H9 (cell line): ENCODE data around the gene BOD1. TPM values are rescaled to one million over a fixed set of nuclear protein-coding genes. Genes with fewer than 3 reads are reported as not detected.

Experiments used
- DNase-seq: peaks from one replicate; pipeline ENCODE4 v3.0.0-alpha.2; 2017
- H2AFZ ChIP-seq: one replicate; pipeline ENCODE4 v1.6.1; 2013; ENCODE audit warnings: mild to moderate bottlenecking, low read length, control low read depth, moderate library complexity
- H2AK5ac ChIP-seq: 2 replicates; pipeline ENCODE4 v1.6.1; 2013; ENCODE audit warnings: low read length, control low read depth, mixed read lengths; ENCODE audit not compliant: insufficient read length
- H2BK120ac ChIP-seq: one replicate; pipeline ENCODE4 v1.6.1; 2013; ENCODE audit warnings: low read depth, mild to moderate bottlenecking, low read length, control low read depth, inconsistent platforms; ENCODE audit not compliant: poor library complexity, severe bottlenecking
- H2BK12ac ChIP-seq: 2 replicates; pipeline ENCODE4 v1.6.1; 2013; ENCODE audit warnings: low read length, control low read depth, mixed read lengths, low read depth; ENCODE audit not compliant: insufficient read length
- H2BK15ac ChIP-seq: 2 replicates; pipeline ENCODE4 v1.6.1; 2013; ENCODE audit warnings: low read depth, low read length, control low read depth
- H2BK20ac ChIP-seq: one replicate; pipeline ENCODE4 v1.6.1; 2013; ENCODE audit warnings: low read depth, mild to moderate bottlenecking, low read length, control low read depth, inconsistent platforms; ENCODE audit not compliant: poor library complexity, severe bottlenecking
- H2BK5ac ChIP-seq: 2 replicates; pipeline ENCODE4 v1.6.1; 2013; ENCODE audit warnings: low read length, control low read depth, mixed read lengths; ENCODE audit not compliant: insufficient read length
- H3K14ac ChIP-seq: 2 replicates; pipeline ENCODE4 v1.6.1; 2013; ENCODE audit warnings: low read length, control low read depth; ENCODE audit not compliant: insufficient read depth
- H3K18ac ChIP-seq: 2 replicates; pipeline ENCODE4 v1.6.1; 2013; ENCODE audit warnings: low read depth, mild to moderate bottlenecking, mixed read lengths, low read length, control low read depth; ENCODE audit not compliant: insufficient read length
- H3K23ac ChIP-seq: 2 replicates; pipeline ENCODE4 v1.6.1; 2013; ENCODE audit warnings: low read length, control low read depth, mixed read lengths, low read depth; ENCODE audit not compliant: insufficient read length
- H3K23me2 ChIP-seq: 2 replicates; pipeline ENCODE4 v1.6.1; 2013; ENCODE audit warnings: low read depth, mild to moderate bottlenecking, mixed read lengths, low read length, control low read depth; ENCODE audit not compliant: insufficient read length, poor library complexity, severe bottlenecking
- H3K27ac ChIP-seq: 2 replicates; pipeline ENCODE4 v1.5.1; 2013; ENCODE audit warnings: low read length, control low read depth, mixed read lengths, low read depth; ENCODE audit not compliant: insufficient read length
- H3K27me3 ChIP-seq: 2 replicates; pipeline ENCODE4 v1.6.1; 2013; ENCODE audit warnings: low read length, control low read depth, inconsistent platforms; ENCODE audit not compliant: insufficient read depth
- H3K4ac ChIP-seq: 2 replicates; pipeline ENCODE4 v1.6.1; 2013; ENCODE audit warnings: low read depth, mild to moderate bottlenecking, control low read depth, inconsistent platforms, low read length, moderate library complexity
- H3K4me1 ChIP-seq: 2 replicates; pipeline ENCODE4 v1.6.1; 2013; ENCODE audit warnings: low read length, control low read depth, inconsistent platforms; ENCODE audit not compliant: insufficient read depth
- H3K4me2 ChIP-seq: 2 replicates; pipeline ENCODE4 v1.6.1; 2013; ENCODE audit warnings: low read length, control low read depth, mixed read lengths; ENCODE audit not compliant: insufficient read length, insufficient read depth
- H3K56ac ChIP-seq: 2 replicates; pipeline ENCODE4 v1.6.1; 2013; ENCODE audit warnings: low read depth, mild to moderate bottlenecking, mixed read lengths, low read length, control low read depth; ENCODE audit not compliant: insufficient read length
- H3K79me1 ChIP-seq: 2 replicates; pipeline ENCODE4 v1.6.1; 2013; ENCODE audit warnings: low read depth, mild to moderate bottlenecking, moderate library complexity, low read length, control low read depth, inconsistent platforms; ENCODE audit not compliant: insufficient read depth, poor library complexity, severe bottlenecking
- H3K79me2 ChIP-seq: 2 replicates; pipeline ENCODE4 v1.6.1; 2013; ENCODE audit warnings: low read length, control low read depth, inconsistent platforms; ENCODE audit not compliant: insufficient read depth
- H3K9ac ChIP-seq: 2 replicates; pipeline ENCODE4 v1.6.1; 2013; ENCODE audit warnings: low read length, control low read depth, mixed read lengths; ENCODE audit not compliant: insufficient read length; ENCODE audit errors: extremely low read depth
- H3K9me3 ChIP-seq: one replicate; pipeline ENCODE4 v1.6.1; 2013; ENCODE audit warnings: low read depth, low read length, inconsistent platforms; ENCODE audit not compliant: control insufficient read depth
- H3T11ph ChIP-seq: one replicate; pipeline ENCODE4 v1.6.1; 2013; ENCODE audit warnings: mild to moderate bottlenecking, low read length, control low read depth, inconsistent platforms
- H4K20me1 ChIP-seq: one replicate; pipeline ENCODE4 v1.6.1; 2013; ENCODE audit not compliant: control insufficient read depth, insufficient read length, insufficient read depth
- H4K5ac ChIP-seq: 2 replicates; pipeline ENCODE4 v1.6.1; 2013; ENCODE audit warnings: low read depth, mild to moderate bottlenecking, mixed read lengths, low read length, control low read depth; ENCODE audit not compliant: insufficient read length
- H4K8ac ChIP-seq: replicated peaks from 2 replicates; pipeline ENCODE4 v1.6.1; 2013; ENCODE audit warnings: low read length, control low read depth, mixed read lengths, low read depth; ENCODE audit not compliant: insufficient read length
- H4K91ac ChIP-seq: 2 replicates; pipeline ENCODE4 v1.6.1; 2013; ENCODE audit warnings: low read depth, mild to moderate bottlenecking, moderate library complexity, mixed read lengths, low read length, control low read depth; ENCODE audit not compliant: insufficient read length
- H3K27ac Mint-ChIP-seq, 3 experiments: 2 replicates in 2 of 3; 3 replicates in 1 of 3; pipeline ENCODE4 v1.8.0; 2020 to 2021; ENCODE audit warnings: mixed read lengths in 3 of 3, mild to moderate bottlenecking in 1 of 3, moderate library complexity in 1 of 3
- H3K27me3 Mint-ChIP-seq: 2 replicates; pipeline ENCODE4 v1.8.0; 2021; ENCODE audit warnings: low read depth, mild to moderate bottlenecking, moderate library complexity, mixed read lengths
- H3K36me3 Mint-ChIP-seq, 3 experiments: 2 replicates in 2 of 3; 3 replicates in 1 of 3; pipeline ENCODE4 v1.8.0; 2020 to 2021; ENCODE audit warnings: low read depth in 3 of 3, mixed read lengths in 3 of 3; ENCODE audit not compliant: insufficient read depth in 1 of 3
- H3K4me1 Mint-ChIP-seq, 2 experiments: 2 replicates each; pipeline ENCODE4 v1.8.0; 2020; ENCODE audit warnings: mixed read lengths in 2 of 2
- H3K4me3 Mint-ChIP-seq, 2 experiments: 2 replicates in 1 of 2; 3 replicates in 1 of 2; pipeline ENCODE4 v1.8.0; 2020 to 2021; ENCODE audit warnings: mild to moderate bottlenecking in 2 of 2, mixed read lengths in 2 of 2, moderate library complexity in 1 of 2
- H3K9me3 Mint-ChIP-seq, 2 experiments: 2 replicates in 1 of 2; 3 replicates in 1 of 2; pipeline ENCODE4 v1.8.0; 2020; ENCODE audit warnings: mild to moderate bottlenecking in 2 of 2, mixed read lengths in 2 of 2, moderate library complexity in 1 of 2
- WGBS: extraction: QIAGEN DNeasy Blood & Tissue Kit; methylation state at CpG from one replicate; pipeline ENCODE4 v1.1.7; 2013; ENCODE audit warnings: missing lambda C conversion rate, low lambda C conversion rate, mixed read lengths; ENCODE audit not compliant: insufficient read length; ENCODE audit errors: extremely low coverage; 5-methylcytosine and 5-hydroxymethylcytosine counted together
- total RNA-seq: library from RNA; stranded (reverse); gene quantifications from 2 replicates; pipeline ENCODE4 v1.2.1, GENCODE V29; 2021
- TF ChIP-seq, protein P1 (sequence below): fragments of 200-600 bp; sonication (generic); conservative IDR thresholded peaks from 3 replicates; pipeline ENCODE4 v1.8.0; 2021; ENCODE audit warnings: antibody characterized with exemption, mild to moderate bottlenecking

The BOD1 gene
- total RNA-seq, 1 experiment from 2014 or later, result 121 TPM

DNA sequence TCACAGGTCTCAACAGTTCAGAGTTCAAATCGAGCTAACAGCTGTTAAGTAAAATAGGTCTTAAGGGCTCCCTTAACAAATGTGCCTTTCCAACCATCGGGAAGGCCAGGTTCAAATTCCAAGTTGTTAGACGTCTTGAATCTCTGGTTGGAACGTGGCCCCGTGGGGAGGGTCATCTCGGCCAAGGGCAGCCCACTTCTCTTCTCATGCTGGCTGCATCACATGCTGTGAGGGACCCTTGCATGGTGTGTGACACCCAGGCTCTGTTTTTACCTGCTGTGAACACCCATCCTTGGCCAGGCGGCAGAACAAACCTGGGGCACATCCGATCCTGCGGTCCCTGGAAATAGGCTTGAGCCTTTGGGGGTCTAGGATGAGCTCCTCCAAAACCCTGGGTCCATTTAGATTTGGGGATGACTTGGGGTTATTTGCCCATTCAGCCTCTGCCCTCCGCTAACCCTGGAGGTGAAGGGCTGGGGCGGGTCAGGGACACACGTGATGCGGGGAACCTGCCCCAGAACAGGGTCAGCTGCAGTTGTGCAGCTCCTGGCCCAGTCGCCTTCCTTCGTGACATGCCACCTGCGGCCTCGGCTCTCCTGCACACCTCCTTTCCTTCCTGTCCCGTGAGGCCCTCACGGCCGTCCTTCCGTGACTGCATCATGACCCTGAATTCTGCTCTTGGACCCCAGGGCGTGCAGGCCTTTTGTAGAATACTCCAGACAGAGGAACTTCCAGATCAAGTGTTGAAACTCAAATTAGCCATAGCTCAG, 45.9 kb downstream of the BOD1 start:
- Mint-ChIP-seq H3K4me1 (peaks cover 21 to 22% of the 10 kb centered on the region in 2 experiments), H3K36me3 (peaks cover 0 to 5% (median 0%) of the 10 kb centered on the region in 3 experiments; a peak in 1 of 7 replicates), H3K9me3 (no peaks in the 10 kb centered on the region), H3K4me3 (no peak overlapping the region), H3K27ac (peak overlapping the region in 1 of 3 experiments; percentile 59; a peak in 1 of 7 replicates), H3K27me3 (peaks cover 16% of the 10 kb centered on the region)
- Histone ChIP-seq H3K4ac (no peak overlapping the region), H2BK5ac (no peak overlapping the region), H4K5ac (no peak overlapping the region), H3K23ac (no peak overlapping the region), H3K27ac (no peak overlapping the region), H3K4me1 (peaks cover 3% of the 10 kb centered on the region; the same call in 1 of the 2 replicates), H3K27me3 (no peaks in the 10 kb centered on the region), H3K4me2 (no peak overlapping the region), H2BK20ac (no peak overlapping the region), H3K79me1 (no peaks in the 10 kb centered on the region), H3K23me2 (no peaks in the 10 kb centered on the region), H2AFZ (no peak overlapping the region), H3K79me2 (no peaks in the 10 kb centered on the region), H4K8ac (no peak overlapping the region), H3K18ac (no peak overlapping the region), H2AK5ac (no peak overlapping the region), H4K91ac (no peak overlapping the region), H4K20me1 (no peaks in the 10 kb centered on the region), H2BK15ac (no peak overlapping the region), H2BK120ac (no peak overlapping the region), H3K14ac (no peak overlapping the region), H3K9ac (no peak overlapping the region), H2BK12ac (no peak overlapping the region), H3K9me3 (no peaks in the 10 kb centered on the region), H3K56ac (no peak overlapping the region), H3T11ph (no peak overlapping the region)
- TF ChIP-seq, protein P1, sequence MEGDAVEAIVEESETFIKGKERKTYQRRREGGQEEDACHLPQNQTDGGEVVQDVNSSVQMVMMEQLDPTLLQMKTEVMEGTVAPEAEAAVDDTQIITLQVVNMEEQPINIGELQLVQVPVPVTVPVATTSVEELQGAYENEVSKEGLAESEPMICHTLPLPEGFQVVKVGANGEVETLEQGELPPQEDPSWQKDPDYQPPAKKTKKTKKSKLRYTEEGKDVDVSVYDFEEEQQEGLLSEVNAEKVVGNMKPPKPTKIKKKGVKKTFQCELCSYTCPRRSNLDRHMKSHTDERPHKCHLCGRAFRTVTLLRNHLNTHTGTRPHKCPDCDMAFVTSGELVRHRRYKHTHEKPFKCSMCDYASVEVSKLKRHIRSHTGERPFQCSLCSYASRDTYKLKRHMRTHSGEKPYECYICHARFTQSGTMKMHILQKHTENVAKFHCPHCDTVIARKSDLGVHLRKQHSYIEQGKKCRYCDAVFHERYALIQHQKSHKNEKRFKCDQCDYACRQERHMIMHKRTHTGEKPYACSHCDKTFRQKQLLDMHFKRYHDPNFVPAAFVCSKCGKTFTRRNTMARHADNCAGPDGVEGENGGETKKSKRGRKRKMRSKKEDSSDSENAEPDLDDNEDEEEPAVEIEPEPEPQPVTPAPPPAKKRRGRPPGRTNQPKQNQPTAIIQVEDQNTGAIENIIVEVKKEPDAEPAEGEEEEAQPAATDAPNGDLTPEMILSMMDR, result no peak
- WGBS, result no CpG with 5 or more reads among the region's 22 CpGs
- no peak for DNase-seq
